HCT116 (cell line): ENCODE results near the gene GRIFIN. TPM values are rescaled to one million over a fixed set of nuclear protein-coding genes. Genes with fewer than 3 reads are reported as not detected.

Experiments used
- ATAC-seq: fragments of 200-7000 bp; cut with Tn5 transposase; 2 replicates; pipeline ENCODE4 v1.9.1; 2020; ENCODE audit warnings: mild to moderate bottlenecking, moderate library complexity
- BruUV-seq: library from RNA; stranded (reverse); fragments of 400-500 nt; replicated peaks from 2 replicates; lab custom pipeline; 2021; lab: Mats Ljungman, UMichigan
- CTCF ChIA-PET: fragments of 300-600 bp; sonication (Branson Sonifier 250); formaldehyde crosslinking; loops from one replicate; lab custom pipeline; 2021; ENCODE audit warnings: antibody characterized with exemption; lab: Charles Lee
- POLR2A ChIA-PET: fragments of 300-600, 350-600 bp; sonication (Branson Sonifier 250); formaldehyde crosslinking; loops from one replicate; lab custom pipeline; 2021; ENCODE audit warnings: antibody characterized with exemption; lab: Charles Lee
- RAD21 ChIA-PET, 2 experiments: fragments of 300-600 bp; sonication (Branson Sonifier 250); formaldehyde crosslinking; loops; one replicate each; lab custom pipeline; 2023; ENCODE audit warnings: low total read pairs in 2 of 2; ENCODE audit not compliant: uncharacterized antibody in 2 of 2, unreplicated experiment in 2 of 2, low non-redundant PET in 1 of 2; lab: Charles Lee
- DNase-seq: peaks from one replicate; pipeline ENCODE4 v3.0.0-alpha.2; 2010; ENCODE audit warnings: low read depth, low spot score
- H2AFZ ChIP-seq: fragments of 200-600 bp; shearing (Covaris generic), sonication (generic); 2 replicates; pipeline ENCODE4 v1.6.1; 2017; ENCODE audit warnings: low read depth, mixed run types, mixed read lengths, antibody characterized with exemption, low read length; ENCODE audit not compliant: poor library complexity, severe bottlenecking
- H3K27ac ChIP-seq: 2 replicates; pipeline ENCODE4 v1.5.1; 2012; ENCODE audit warnings: low read depth, low read length
- H3K27me3 ChIP-seq: fragments of 200-600 bp; sonication (generic); 2 replicates; pipeline ENCODE4 v1.6.1; 2016; ENCODE audit warnings: mixed run types, low read length, mixed read lengths; ENCODE audit not compliant: insufficient read depth
- H3K36me3 ChIP-seq, 2 experiments: fragments of 200-500 bp in 1 of 2; fragments of 200-600 bp in 1 of 2; sonication (Bioruptor generic) in 1 of 2; sonication (generic) in 1 of 2; 2 replicates each; pipeline versions ENCODE4 v1.5.1 to v1.6.1; 2014 to 2016; ENCODE audit warnings: low read length in 2 of 2, inconsistent platforms in 1 of 2, mixed read lengths in 1 of 2, mixed run types in 1 of 2; ENCODE audit not compliant: insufficient read depth in 2 of 2, control insufficient read depth in 1 of 2
- H3K4me1 ChIP-seq, 2 experiments: fragments of 200-600 bp in 1 of 2; sonication (generic) in 1 of 2; 2 replicates each; pipeline versions ENCODE4 v1.5.1 to v1.6.1; 2012 to 2017; ENCODE audit warnings: low read length in 2 of 2, inconsistent platforms in 1 of 2, mild to moderate bottlenecking in 1 of 2, mixed read lengths in 1 of 2, mixed run types in 1 of 2, moderate library complexity in 1 of 2; ENCODE audit not compliant: insufficient read depth in 2 of 2, control insufficient read depth in 1 of 2
- H3K4me2 ChIP-seq: fragments of 200-600 bp; sonication (generic); 2 replicates; pipeline ENCODE4 v1.6.1; 2017; ENCODE audit warnings: mixed run types, low read length, mixed read lengths
- H3K4me3 ChIP-seq, 2 experiments: fragments of 200-600 bp in 1 of 2; sonication (generic) in 1 of 2; replicated peaks in 1 of 2; 2 replicates each; pipeline ENCODE4 v1.5.1; 2011 to 2016; ENCODE audit warnings: low read length in 2 of 2, control low read depth in 1 of 2, low read depth in 1 of 2, mild to moderate bottlenecking in 1 of 2, mixed read lengths in 1 of 2, mixed run types in 1 of 2
- H3K79me2 ChIP-seq: fragments of 200-600 bp; sonication (generic); 2 replicates; pipeline ENCODE4 v1.6.1; 2017; ENCODE audit warnings: mild to moderate bottlenecking, mixed run types, low read length, moderate library complexity, mixed read lengths; ENCODE audit not compliant: insufficient read depth
- H3K9ac ChIP-seq: fragments of 200-600 bp; sonication (generic); 2 replicates; pipeline ENCODE4 v1.6.1; 2016; ENCODE audit warnings: low read length, mixed read lengths
- H3K9me2 ChIP-seq: fragments of 200-600 bp; sonication (generic), shearing (Covaris generic); 2 replicates; pipeline ENCODE4 v1.6.1; 2017; ENCODE audit warnings: mixed run types, mild to moderate bottlenecking, moderate library complexity; ENCODE audit not compliant: insufficient read depth
- H3K9me3 ChIP-seq, 2 experiments: fragments of 200-500 bp in 1 of 2; fragments of 200-600 bp in 1 of 2; sonication (Bioruptor generic) in 1 of 2; sonication (generic) in 1 of 2; 2 replicates each; pipeline ENCODE4 v1.6.1; 2014 to 2017; ENCODE audit warnings: low read length in 2 of 2, mixed read lengths in 2 of 2, inconsistent platforms in 1 of 2, low read depth in 1 of 2, mild to moderate bottlenecking in 1 of 2, mixed run types in 1 of 2, moderate library complexity in 1 of 2; ENCODE audit not compliant: control insufficient read depth in 1 of 2, insufficient read depth in 1 of 2
- H4K20me1 ChIP-seq: fragments of 200-600 bp; sonication (generic), shearing (Covaris generic); 2 replicates; pipeline ENCODE4 v1.6.1; 2017; ENCODE audit warnings: mixed run types, mild to moderate bottlenecking, moderate library complexity; ENCODE audit not compliant: insufficient read depth
- CTCF ChIP-seq, 3 experiments: fragments of 200-600 bp in 1 of 3; sonication (generic) in 1 of 3; IDR thresholded peaks in 2 of 3; conservative IDR thresholded peaks in 1 of 3; 2 replicates each; pipeline ENCODE4 v1.5.1; 2012 to 2017; ENCODE audit warnings: low read depth in 2 of 3, low read length in 2 of 3, antibody characterized with exemption in 1 of 3, borderline replicate concordance in 1 of 3, control low read depth in 1 of 3, mild to moderate bottlenecking in 1 of 3, mixed read lengths in 1 of 3, mixed run types in 1 of 3, moderate library complexity in 1 of 3; ENCODE audit not compliant: insufficient read depth in 1 of 3
- EZH2phosphoT487 ChIP-seq: fragments of 200-600 bp; IDR thresholded peaks from 2 replicates; pipeline ENCODE4 v1.6.1; 2018; ENCODE audit warnings: antibody characterized with exemption, borderline replicate concordance
- RAD21 ChIP-seq: IDR thresholded peaks from 2 replicates; pipeline ENCODE4 v1.6.1; 2012; ENCODE audit warnings: low read depth, mild to moderate bottlenecking
- ZBTB33 ChIP-seq: IDR thresholded peaks from 2 replicates; pipeline ENCODE4 v1.6.1; 2011; ENCODE audit warnings: mild to moderate bottlenecking, low read length, moderate library complexity; ENCODE audit not compliant: insufficient replicate concordance; ENCODE audit errors: extremely low read depth
- intact Hi-C: fragments of 100-400 bp; cut with micrococcal nuclease; formaldehyde crosslinking; loops from 2 replicates; pipeline ENCODE4 v1.10.0; 2022
- total RNA-seq: library from RNA; stranded (reverse); gene quantifications from one replicate; pipeline ENCODE4 v1.2.1, GENCODE V29; 2021; ENCODE audit not compliant: unreplicated experiment

GRIFIN gene
- total RNA-seq, 1 experiment from 2014 or later = not detected

DNA sequence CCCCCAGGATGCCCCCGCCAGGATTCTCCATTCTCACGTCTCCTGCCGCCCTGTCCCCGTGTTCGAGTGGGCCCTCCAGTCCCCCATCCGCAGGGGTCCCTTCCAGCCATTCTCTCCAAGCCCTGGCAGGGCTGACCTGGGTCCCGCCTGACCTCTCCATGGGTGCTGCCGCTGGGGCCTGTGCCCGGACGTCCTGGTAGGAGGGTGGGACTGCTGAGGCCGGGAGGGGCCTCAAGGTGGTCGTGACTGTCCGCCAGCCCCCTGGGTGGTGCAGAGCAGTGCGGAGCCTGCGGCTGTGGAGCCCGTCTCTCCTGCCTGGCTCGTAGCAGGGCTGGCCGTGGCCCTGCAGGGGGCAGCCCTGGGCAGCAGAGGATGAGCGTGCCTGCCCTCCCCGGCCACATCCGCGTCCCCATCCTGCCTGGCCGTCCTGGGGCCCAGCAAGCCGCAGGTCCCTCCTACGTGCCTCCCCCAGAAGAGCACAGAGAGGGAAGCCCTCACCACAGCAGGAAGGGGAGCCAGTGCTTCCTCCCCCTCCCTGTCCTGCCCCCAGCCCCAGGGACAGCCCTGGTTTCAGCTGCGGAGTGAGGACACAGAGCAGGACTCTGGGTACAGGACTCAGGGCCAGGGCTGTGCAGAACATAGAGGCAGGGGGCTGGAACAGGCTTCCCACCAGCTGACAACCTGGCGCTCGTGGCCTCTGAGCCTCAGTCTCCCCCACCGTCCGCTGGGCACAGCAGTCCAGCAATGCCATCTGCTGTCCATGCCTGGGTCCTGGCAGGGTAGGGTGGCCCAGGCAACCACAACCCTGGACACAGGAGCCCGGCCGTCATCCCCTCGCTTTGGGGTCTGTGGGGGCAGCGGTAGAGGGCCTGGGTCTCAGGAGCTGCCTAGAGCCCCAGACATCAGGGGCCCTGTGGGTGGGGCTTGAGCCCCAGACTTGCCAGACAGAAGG is 1.5 kb upstream of the GRIFIN start:
- Histone ChIP-seq H3K27ac (no peak overlapping the region), H3K4me3 (no peak overlapping the region), H3K4me1 (peaks cover 7 to 11% of the 10 kb centered on the region in 2 experiments; a peak in 2 of 4 replicates), H3K9me2 (no peaks in the 10 kb centered on the region), H3K4me2 (peak overlapping the region; percentile 21), H2AFZ (no peak overlapping the region), H3K9ac (no peak overlapping the region), H4K20me1 (no peaks in the 10 kb centered on the region), H3K79me2 (no peaks in the 10 kb centered on the region), H3K9me3 (peaks cover 0 to 5% of the 10 kb centered on the region in 2 experiments; a peak in 2 of 4 replicates), H3K27me3 (no peaks in the 10 kb centered on the region), H3K36me3 (no peaks in the 10 kb centered on the region)
- ChIA-PET CTCF (no interaction called here), POLR2A (no interaction called here), RAD21 (interaction anchor here in 1 of 2 experiments (0.7 kb wide), 1 partner anchor 11 kb away, joined by 3 read pairs; no protein-coding TSS in a partner anchor)
- no TSS peak for BruUV-seq
- peak; percentile 97 for ATAC-seq
- TF ChIP-seq ZBTB33 = no peak
- TF ChIP-seq RAD21 = peak; percentile 93
- TF ChIP-seq EZH2phosphoT487 = no peak
- TF ChIP-seq CTCF (IDR thresholded peaks at IDR 0.05 in 2 of 3, conservative IDR thresholded peaks at IDR 0.05 in 1 of 3; ENCODE audit: borderline replicate concordance in 1 of 3, insufficient read depth in 1 of 3, low read depth in 2 of 3, low read length in 2 of 3) = peak; percentile 66 to 82 (median 67)
- intact Hi-C loops = no loop called here
- DNase-seq = peak; percentile 16
